HEK293 (cell line): ENCODE data around the gene ARFIP2.
"Not testable (repeated sequence)": the region's sequence is repeated elsewhere in the genome, so short reads cannot be mapped to it uniquely, and the experiment has no call there.

Experiments used
- CTCF ChIA-PET: fragments of 350-600 bp; formaldehyde crosslinking; extraction: SDS; loops from one replicate; lab custom pipeline; 2021; ENCODE audit warnings: antibody characterized with exemption; lab: Yijun Ruan, JAX
- POLR2A ChIA-PET: fragments of 300-600 bp; formaldehyde crosslinking; extraction: SDS; loops from one replicate; lab custom pipeline; 2020; ENCODE audit warnings: antibody characterized with exemption, inconsistent platforms; lab: Yijun Ruan, JAX
- H3K27ac ChIP-seq: fragments of 200-500 bp; sonication (Bioruptor generic); 2 replicates; pipeline ENCODE4 v1.5.1; 2014; ENCODE audit warnings: low read depth, low read length, control low read depth, inconsistent platforms; ENCODE audit errors: extremely low read depth
- H3K36me3 ChIP-seq, 2 experiments: fragments of 200-500 bp in 1 of 2; sonication (Bioruptor generic) in 1 of 2; 1 replicate in 1 of 2; 2 replicates in 1 of 2; pipeline ENCODE4 v1.5.1; 2014 to 2017; ENCODE audit warnings: inconsistent platforms in 2 of 2, low read length in 2 of 2; ENCODE audit not compliant: control insufficient read depth in 2 of 2, insufficient read depth in 1 of 2
- H3K4me1 ChIP-seq: fragments of 200-500 bp; sonication (Bioruptor generic); 2 replicates; pipeline ENCODE4 v1.5.1; 2014; ENCODE audit warnings: mild to moderate bottlenecking, low read length, inconsistent platforms; ENCODE audit not compliant: control insufficient read depth, insufficient read depth
- H3K4me3 ChIP-seq: 2 replicates; pipeline ENCODE4 v1.5.1; 2011; ENCODE audit warnings: low read depth, mild to moderate bottlenecking, control low read depth, low read length, moderate library complexity
- H3K9me3 ChIP-seq: fragments of 200-500 bp; sonication (Bioruptor generic); 2 replicates; pipeline ENCODE4 v1.5.1; 2014; ENCODE audit warnings: low read depth, low read length, inconsistent platforms; ENCODE audit not compliant: control insufficient read depth, insufficient read depth
- GLIS2 ChIP-seq: fragments of 450-650 bp; formaldehyde crosslinking; IDR thresholded peaks from 2 replicates; pipeline ENCODE4 v1.5.1; 2016; ENCODE audit warnings: missing biosample characterization, missing genetic modification characterization
- KLF16 ChIP-seq: fragments of 450-650 bp; formaldehyde crosslinking; IDR thresholded peaks from 2 replicates; pipeline ENCODE4 v1.5.1; 2017; ENCODE audit warnings: missing biosample characterization, missing genetic modification characterization
- SP3 ChIP-seq: fragments of 450-650 bp; formaldehyde crosslinking; IDR thresholded peaks from 2 replicates; pipeline ENCODE4 v1.5.1; 2016; ENCODE audit warnings: missing biosample characterization, missing genetic modification characterization
- ZFHX2 ChIP-seq: fragments of 450-650 bp; formaldehyde crosslinking; conservative IDR thresholded peaks from 2 replicates; pipeline ENCODE4 v1.5.1; 2016; ENCODE audit warnings: missing biosample characterization, missing genetic modification characterization
- ZNF146 ChIP-seq: fragments of 450-650 bp; formaldehyde crosslinking; IDR thresholded peaks from 2 replicates; pipeline ENCODE4 v1.5.1; 2016; ENCODE audit warnings: missing biosample characterization, missing genetic modification characterization
- ZNF169 ChIP-seq: fragments of 450-650 bp; formaldehyde crosslinking; IDR thresholded peaks from 2 replicates; pipeline ENCODE4 v1.5.1; 2016; ENCODE audit warnings: missing biosample characterization, missing genetic modification characterization
- ZNF2 ChIP-seq: fragments of 450-650 bp; formaldehyde crosslinking; IDR thresholded peaks from 2 replicates; pipeline ENCODE4 v1.5.1; 2016; ENCODE audit warnings: missing biosample characterization, missing genetic modification characterization
- ZNF571 ChIP-seq: fragments of 450-650 bp; formaldehyde crosslinking; IDR thresholded peaks from 2 replicates; pipeline ENCODE4 v1.5.0; 2017; ENCODE audit warnings: missing biosample characterization, missing genetic modification characterization
- ZNF626 ChIP-seq: fragments of 450-650 bp; sonication (Bioruptor Pico); formaldehyde crosslinking; IDR thresholded peaks from 2 replicates; pipeline ENCODE4 v1.5.1; 2018; ENCODE audit warnings: missing biosample characterization, missing genetic modification characterization, inconsistent platforms
- ZNF707 ChIP-seq: fragments of 450-650 bp; formaldehyde crosslinking; IDR thresholded peaks from 2 replicates; pipeline ENCODE4 v1.5.1; 2016; ENCODE audit warnings: missing biosample characterization, missing genetic modification characterization
- TF ChIP-seq, protein P1 (sequence below): fragments of 450-650 bp; formaldehyde crosslinking; IDR thresholded peaks from 2 replicates; pipeline ENCODE4 v1.5.1; 2016; ENCODE audit warnings: missing biosample characterization, missing genetic modification characterization, borderline replicate concordance
- TF ChIP-seq, protein P2 (sequence below): fragments of 450-650 bp; formaldehyde crosslinking; IDR thresholded peaks from 2 replicates; pipeline ENCODE4 v1.5.1; 2016; ENCODE audit warnings: missing biosample characterization, missing genetic modification characterization
- TF ChIP-seq, protein P3 (sequence below): fragments of 450-650 bp; formaldehyde crosslinking; optimal IDR thresholded peaks from 2 replicates; pipeline ENCODE3; 2016; ENCODE audit warnings: missing biosample characterization, mild to moderate bottlenecking, missing genetic modification characterization
- TF ChIP-seq, protein P4 (sequence below): fragments of 450-650 bp; formaldehyde crosslinking; conservative IDR thresholded peaks from 2 replicates; pipeline ENCODE4 v1.5.1; 2016; ENCODE audit warnings: low read depth, missing biosample characterization, missing genetic modification characterization
- TF ChIP-seq, protein P5 (sequence below): fragments of 450-650 bp; formaldehyde crosslinking; IDR thresholded peaks from 2 replicates; pipeline ENCODE4 v1.5.1; 2016; ENCODE audit warnings: missing biosample characterization, missing genetic modification characterization

The ARFIP2 gene

DNA sequence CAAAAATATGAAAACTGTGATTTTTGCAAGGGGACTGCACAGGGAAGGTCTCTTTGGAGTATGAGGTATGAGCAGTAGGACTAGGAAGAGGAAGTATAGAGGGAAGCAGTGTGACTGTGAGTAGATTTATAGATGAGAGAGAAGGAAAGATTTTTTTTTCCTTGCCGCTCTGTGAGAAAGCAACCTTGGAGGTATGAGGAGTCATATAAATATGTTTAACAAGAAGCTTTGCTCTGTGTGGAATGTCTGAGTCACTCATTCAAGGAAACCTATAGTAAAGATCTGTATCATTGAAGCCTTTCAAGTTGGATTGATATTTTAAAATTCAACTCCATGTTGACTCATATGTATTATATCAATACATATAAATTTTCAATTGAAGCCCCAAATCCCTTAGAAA, 42.1 kb upstream of the ARFIP2 start (continued):
- TF ChIP-seq, protein P1, sequence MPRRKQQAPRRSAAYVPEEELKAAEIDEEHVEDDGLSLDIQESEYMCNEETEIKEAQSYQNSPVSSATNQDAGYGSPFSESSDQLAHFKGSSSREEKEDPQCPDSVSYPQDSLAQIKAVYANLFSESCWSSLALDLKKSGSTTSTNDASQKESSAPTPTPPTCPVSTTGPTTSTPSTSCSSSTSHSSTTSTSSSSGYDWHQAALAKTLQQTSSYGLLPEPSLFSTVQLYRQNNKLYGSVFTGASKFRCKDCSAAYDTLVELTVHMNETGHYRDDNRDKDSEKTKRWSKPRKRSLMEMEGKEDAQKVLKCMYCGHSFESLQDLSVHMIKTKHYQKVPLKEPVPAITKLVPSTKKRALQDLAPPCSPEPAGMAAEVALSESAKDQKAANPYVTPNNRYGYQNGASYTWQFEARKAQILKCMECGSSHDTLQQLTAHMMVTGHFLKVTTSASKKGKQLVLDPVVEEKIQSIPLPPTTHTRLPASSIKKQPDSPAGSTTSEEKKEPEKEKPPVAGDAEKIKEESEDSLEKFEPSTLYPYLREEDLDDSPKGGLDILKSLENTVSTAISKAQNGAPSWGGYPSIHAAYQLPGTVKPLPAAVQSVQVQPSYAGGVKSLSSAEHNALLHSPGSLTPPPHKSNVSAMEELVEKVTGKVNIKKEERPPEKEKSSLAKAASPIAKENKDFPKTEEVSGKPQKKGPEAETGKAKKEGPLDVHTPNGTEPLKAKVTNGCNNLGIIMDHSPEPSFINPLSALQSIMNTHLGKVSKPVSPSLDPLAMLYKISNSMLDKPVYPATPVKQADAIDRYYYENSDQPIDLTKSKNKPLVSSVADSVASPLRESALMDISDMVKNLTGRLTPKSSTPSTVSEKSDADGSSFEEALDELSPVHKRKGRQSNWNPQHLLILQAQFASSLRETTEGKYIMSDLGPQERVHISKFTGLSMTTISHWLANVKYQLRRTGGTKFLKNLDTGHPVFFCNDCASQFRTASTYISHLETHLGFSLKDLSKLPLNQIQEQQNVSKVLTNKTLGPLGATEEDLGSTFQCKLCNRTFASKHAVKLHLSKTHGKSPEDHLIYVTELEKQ (tag by site-specific recombination), result no peak
- no peak for TF ChIP-seq KLF16 (tag by site-specific recombination)
- TF ChIP-seq, protein P2, sequence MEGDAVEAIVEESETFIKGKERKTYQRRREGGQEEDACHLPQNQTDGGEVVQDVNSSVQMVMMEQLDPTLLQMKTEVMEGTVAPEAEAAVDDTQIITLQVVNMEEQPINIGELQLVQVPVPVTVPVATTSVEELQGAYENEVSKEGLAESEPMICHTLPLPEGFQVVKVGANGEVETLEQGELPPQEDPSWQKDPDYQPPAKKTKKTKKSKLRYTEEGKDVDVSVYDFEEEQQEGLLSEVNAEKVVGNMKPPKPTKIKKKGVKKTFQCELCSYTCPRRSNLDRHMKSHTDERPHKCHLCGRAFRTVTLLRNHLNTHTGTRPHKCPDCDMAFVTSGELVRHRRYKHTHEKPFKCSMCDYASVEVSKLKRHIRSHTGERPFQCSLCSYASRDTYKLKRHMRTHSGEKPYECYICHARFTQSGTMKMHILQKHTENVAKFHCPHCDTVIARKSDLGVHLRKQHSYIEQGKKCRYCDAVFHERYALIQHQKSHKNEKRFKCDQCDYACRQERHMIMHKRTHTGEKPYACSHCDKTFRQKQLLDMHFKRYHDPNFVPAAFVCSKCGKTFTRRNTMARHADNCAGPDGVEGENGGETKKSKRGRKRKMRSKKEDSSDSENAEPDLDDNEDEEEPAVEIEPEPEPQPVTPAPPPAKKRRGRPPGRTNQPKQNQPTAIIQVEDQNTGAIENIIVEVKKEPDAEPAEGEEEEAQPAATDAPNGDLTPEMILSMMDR (tag by site-specific recombination), result no peak
- TF ChIP-seq, protein P3, sequence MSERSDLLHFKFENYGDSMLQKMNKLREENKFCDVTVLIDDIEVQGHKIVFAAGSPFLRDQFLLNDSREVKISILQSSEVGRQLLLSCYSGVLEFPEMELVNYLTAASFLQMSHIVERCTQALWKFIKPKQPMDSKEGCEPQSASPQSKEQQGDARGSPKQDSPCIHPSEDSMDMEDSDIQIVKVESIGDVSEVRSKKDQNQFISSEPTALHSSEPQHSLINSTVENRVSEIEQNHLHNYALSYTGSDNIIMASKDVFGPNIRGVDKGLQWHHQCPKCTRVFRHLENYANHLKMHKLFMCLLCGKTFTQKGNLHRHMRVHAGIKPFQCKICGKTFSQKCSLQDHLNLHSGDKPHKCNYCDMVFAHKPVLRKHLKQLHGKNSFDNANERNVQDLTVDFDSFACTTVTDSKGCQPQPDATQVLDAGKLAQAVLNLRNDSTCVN (tag by site-specific recombination), result no peak
- TF ChIP-seq, protein P4, sequence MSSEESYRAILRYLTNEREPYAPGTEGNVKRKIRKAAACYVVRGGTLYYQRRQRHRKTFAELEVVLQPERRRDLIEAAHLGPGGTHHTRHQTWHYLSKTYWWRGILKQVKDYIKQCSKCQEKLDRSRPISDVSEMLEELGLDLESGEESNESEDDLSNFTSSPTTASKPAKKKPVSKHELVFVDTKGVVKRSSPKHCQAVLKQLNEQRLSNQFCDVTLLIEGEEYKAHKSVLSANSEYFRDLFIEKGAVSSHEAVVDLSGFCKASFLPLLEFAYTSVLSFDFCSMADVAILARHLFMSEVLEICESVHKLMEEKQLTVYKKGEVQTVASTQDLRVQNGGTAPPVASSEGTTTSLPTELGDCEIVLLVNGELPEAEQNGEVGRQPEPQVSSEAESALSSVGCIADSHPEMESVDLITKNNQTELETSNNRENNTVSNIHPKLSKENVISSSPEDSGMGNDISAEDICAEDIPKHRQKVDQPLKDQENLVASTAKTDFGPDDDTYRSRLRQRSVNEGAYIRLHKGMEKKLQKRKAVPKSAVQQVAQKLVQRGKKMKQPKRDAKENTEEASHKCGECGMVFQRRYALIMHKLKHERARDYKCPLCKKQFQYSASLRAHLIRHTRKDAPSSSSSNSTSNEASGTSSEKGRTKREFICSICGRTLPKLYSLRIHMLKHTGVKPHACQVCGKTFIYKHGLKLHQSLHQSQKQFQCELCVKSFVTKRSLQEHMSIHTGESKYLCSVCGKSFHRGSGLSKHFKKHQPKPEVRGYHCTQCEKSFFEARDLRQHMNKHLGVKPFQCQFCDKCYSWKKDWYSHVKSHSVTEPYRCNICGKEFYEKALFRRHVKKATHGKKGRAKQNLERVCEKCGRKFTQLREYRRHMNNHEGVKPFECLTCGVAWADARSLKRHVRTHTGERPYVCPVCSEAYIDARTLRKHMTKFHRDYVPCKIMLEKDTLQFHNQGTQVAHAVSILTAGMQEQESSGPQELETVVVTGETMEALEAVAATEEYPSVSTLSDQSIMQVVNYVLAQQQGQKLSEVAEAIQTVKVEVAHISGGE, result no peak
- TF ChIP-seq ZNF626 (tag by site-specific recombination), result no peak
- no peak for TF ChIP-seq ZNF169
- TF ChIP-seq, protein P5, sequence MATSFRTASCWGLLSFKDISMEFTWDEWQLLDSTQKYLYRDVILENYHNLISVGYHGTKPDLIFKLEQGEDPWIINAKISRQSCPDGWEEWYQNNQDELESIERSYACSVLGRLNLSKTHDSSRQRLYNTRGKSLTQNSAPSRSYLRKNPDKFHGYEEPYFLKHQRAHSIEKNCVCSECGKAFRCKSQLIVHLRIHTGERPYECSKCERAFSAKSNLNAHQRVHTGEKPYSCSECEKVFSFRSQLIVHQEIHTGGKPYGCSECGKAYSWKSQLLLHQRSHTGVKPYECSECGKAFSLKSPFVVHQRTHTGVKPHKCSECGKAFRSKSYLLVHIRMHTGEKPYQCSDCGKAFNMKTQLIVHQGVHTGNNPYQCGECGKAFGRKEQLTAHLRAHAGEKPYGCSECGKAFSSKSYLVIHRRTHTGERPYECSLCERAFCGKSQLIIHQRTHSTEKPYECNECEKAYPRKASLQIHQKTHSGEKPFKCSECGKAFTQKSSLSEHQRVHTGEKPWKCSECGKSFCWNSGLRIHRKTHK, result no peak
- TF ChIP-seq ZNF571, result no peak

DNA sequence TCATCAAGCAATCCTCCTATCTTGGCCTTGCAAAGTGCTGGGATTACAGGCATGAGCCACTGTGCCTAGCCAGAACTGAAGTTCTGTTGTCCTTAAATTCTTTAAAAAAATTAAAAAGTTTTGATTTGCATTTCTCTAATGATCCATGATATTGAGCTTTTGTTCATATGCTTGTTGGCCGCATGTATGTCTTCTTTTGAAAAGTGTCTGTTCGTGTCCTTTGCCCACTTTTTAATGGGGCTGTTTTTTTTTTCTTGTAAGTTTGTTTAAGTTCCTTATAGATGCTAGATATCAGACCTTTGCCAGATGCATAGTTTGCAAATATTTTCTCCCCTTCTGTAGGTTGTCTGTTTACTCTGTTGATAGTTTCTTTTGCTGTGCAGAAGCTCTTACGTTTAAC, 40.8 kb upstream of the ARFIP2 start:
- H3K36me3 ChIP-seq, result peaks cover 0 to 19% of the 10 kb centered on the region in 2 experiments; a peak in 1 of 3 replicates
- H3K4me3 ChIP-seq, H3K9me3 ChIP-seq, POLR2A ChIA-PET, H3K27ac ChIP-seq, H3K4me1 ChIP-seq: not testable (repeated sequence)
- CTCF ChIA-PET, result interaction anchor here (0.6 to 5.6 kb wide), 2 partner anchors 9 to 53 kb away, joined by 4 to 33 read pairs; no protein-coding TSS in a partner anchor

DNA sequence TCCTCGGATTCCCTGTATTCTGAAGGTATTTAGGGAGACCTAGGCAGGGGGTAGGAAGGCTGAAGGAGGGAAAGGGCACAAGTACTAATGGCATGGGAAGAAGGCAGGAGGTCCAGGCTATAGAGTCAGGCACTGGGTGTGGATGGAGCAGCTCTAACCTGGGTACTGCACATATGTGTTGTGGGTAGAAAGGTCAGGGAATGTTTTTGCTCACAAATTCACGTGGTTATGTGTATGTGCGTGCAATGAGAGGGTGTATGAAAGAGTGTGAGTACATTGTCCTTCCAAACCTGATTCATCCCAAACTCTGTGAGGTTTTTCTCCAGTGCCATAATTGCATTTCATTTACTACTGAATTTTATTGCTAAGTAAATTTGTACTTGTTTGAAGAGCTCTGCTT, 39.1 kb upstream of the ARFIP2 start:
- CTCF ChIA-PET, result interaction anchor here (0.6 to 5.6 kb wide), 4 partner anchors 11 to 348 kb away, joined by 3 to 33 read pairs (median 6); partner anchors contain the start of gene MRPL17
- Histone ChIP-seq H3K4me3 (no peak overlapping the region), H3K4me1 (no peaks in the 10 kb centered on the region), H3K9me3 (no peaks in the 10 kb centered on the region), H3K36me3 (peaks cover 0 to 25% of the 10 kb centered on the region in 2 experiments; a peak in 1 of 3 replicates), H3K27ac (no peak overlapping the region)
- TF ChIP-seq SP3 (tag by site-specific recombination), result no peak
- TF ChIP-seq ZFHX2, result no peak
- TF ChIP-seq ZNF2 (tag by site-specific recombination), result no peak
- no peak for TF ChIP-seq ZNF146
- no peak for TF ChIP-seq ZNF707 (tag by site-specific recombination)
- no peak for TF ChIP-seq GLIS2 (tag by site-specific recombination)
- POLR2A ChIA-PET, result no interaction called here
